Endothelial cell (in vitro differentiated cells): ENCODE results near the gene SLC12A1. TPM values are rescaled to one million over a fixed set of nuclear protein-coding genes. Genes with fewer than 3 reads are reported as not detected.

Experiments used
- DNase-seq: peaks from one replicate; pipeline ENCODE4 v3.0.0; 2021; ENCODE audit warnings: low spot score
- H3K27ac Mint-ChIP-seq: one replicate; pipeline ENCODE4 v1.8.0; 2021; ENCODE audit warnings: mixed read lengths, inconsistent platforms; ENCODE audit not compliant: unreplicated experiment
- H3K27me3 Mint-ChIP-seq: one replicate; pipeline ENCODE4 v1.8.0; 2021; ENCODE audit warnings: mild to moderate bottlenecking, moderate library complexity, mixed read lengths, inconsistent platforms; ENCODE audit not compliant: unreplicated experiment
- H3K36me3 Mint-ChIP-seq: one replicate; pipeline ENCODE4 v1.8.0; 2021; ENCODE audit warnings: mild to moderate bottlenecking, low read depth, mixed read lengths, inconsistent platforms; ENCODE audit not compliant: unreplicated experiment
- H3K4me1 Mint-ChIP-seq: one replicate; pipeline ENCODE4 v1.8.0; 2021; ENCODE audit warnings: mild to moderate bottlenecking, mixed read lengths, inconsistent platforms; ENCODE audit not compliant: unreplicated experiment
- H3K4me3 Mint-ChIP-seq: one replicate; pipeline ENCODE4 v1.8.0; 2021; ENCODE audit warnings: mild to moderate bottlenecking, mixed read lengths, inconsistent platforms; ENCODE audit not compliant: unreplicated experiment
- H3K9me3 Mint-ChIP-seq: one replicate; pipeline ENCODE4 v1.8.0; 2021; ENCODE audit warnings: mixed read lengths, inconsistent platforms; ENCODE audit not compliant: unreplicated experiment
- CTCF ChIP-seq: fragments of 200-600 bp; sonication (generic); IDR thresholded peaks from one replicate; pipeline ENCODE4 v1.5.0; 2021; ENCODE audit warnings: antibody characterized with exemption; ENCODE audit not compliant: unreplicated experiment
- total RNA-seq: library from RNA; stranded (reverse); fragmentation: NEBNext Ultra II Directional; extraction: Animal tissue kit (Norgen Biotek cat#: 25700); gene quantifications from one replicate; pipeline ENCODE4 v1.2.1, GENCODE V29; 2021; ENCODE audit not compliant: unreplicated experiment

SLC12A1 gene
- total RNA-seq, 1 donor from 2014 or later = not detected

- no peak overlapping the region for H3K4me3 Mint-ChIP-seq
- H3K36me3 Mint-ChIP-seq = no peaks in the 10 kb centered on the region
- no peak for TF ChIP-seq CTCF
These were observed 61.7 kb downstream of the SLC12A1 start for GRCh38 chr15:48267766-48268165.

GRCh38 chr15:48273049-48273448 is 66.9 kb downstream of the SLC12A1 start:
- H3K27ac Mint-ChIP-seq = no peak overlapping the region
- H3K9me3 Mint-ChIP-seq = no peaks in the 10 kb centered on the region
- DNase-seq = no peak
- no peaks in the 10 kb centered on the region for H3K27me3 Mint-ChIP-seq
- no peaks in the 10 kb centered on the region for H3K4me1 Mint-ChIP-seq
- no peaks in the 10 kb centered on the region for H3K36me3 Mint-ChIP-seq
- TF ChIP-seq CTCF = no peak
- H3K4me3 Mint-ChIP-seq = no peak overlapping the region

More at GRCh38 chr15:48267766-48268165, 61.7 kb downstream of the SLC12A1 start:
- Mint-ChIP-seq H3K4me1 (no peaks in the 10 kb centered on the region), H3K27me3 (no peaks in the 10 kb centered on the region), H3K27ac (no peak overlapping the region), H3K9me3 (no peaks in the 10 kb centered on the region)
- no peak for DNase-seq

- Mint-ChIP-seq H3K27me3 (no peaks in the 10 kb centered on the region), H3K4me1 (no peaks in the 10 kb centered on the region), H3K9me3 (no peaks in the 10 kb centered on the region), H3K4me3 (no peak overlapping the region), H3K27ac (no peak overlapping the region), H3K36me3 (no peaks in the 10 kb centered on the region)
- no peak for DNase-seq
- TF ChIP-seq CTCF = no peak
These were observed 72.6 kb downstream of the SLC12A1 start for GRCh38 chr15:48278666-48279065.

- no peaks in the 10 kb centered on the region for H3K27me3 Mint-ChIP-seq
- no peaks in the 10 kb centered on the region for H3K36me3 Mint-ChIP-seq
- H3K27ac Mint-ChIP-seq = no peak overlapping the region
- DNase-seq = no peak
- no peaks in the 10 kb centered on the region for H3K9me3 Mint-ChIP-seq
- H3K4me1 Mint-ChIP-seq = no peaks in the 10 kb centered on the region
- TF ChIP-seq CTCF = no peak
- H3K4me3 Mint-ChIP-seq = no peak overlapping the region
These were observed 73.5 kb downstream of the SLC12A1 start for GRCh38 chr15:48279608-48280007.

GRCh38 chr15:48281674-48282073 is 75.6 kb downstream of the SLC12A1 start:
- Mint-ChIP-seq H3K27ac (no peak overlapping the region), H3K27me3 (no peaks in the 10 kb centered on the region), H3K9me3 (no peaks in the 10 kb centered on the region), H3K36me3 (no peaks in the 10 kb centered on the region), H3K4me3 (no peak overlapping the region), H3K4me1 (no peaks in the 10 kb centered on the region)
- no peak for TF ChIP-seq CTCF
- DNase-seq = no peak
